K562 (cell line): ENCODE results near the gene KCNJ11. TPM values are rescaled to one million over a fixed set of nuclear protein-coding genes. Genes with fewer than 3 reads are reported as not detected.

ENCODE experiments used
- CBFA2T2 ChIP-seq: fragments of 450-650 bp; conservative IDR thresholded peaks from 2 replicates; pipeline ENCODE4 v1.6.1; 2017; ENCODE audit warnings: mild to moderate bottlenecking
- CBFB ChIP-seq: sonication (generic); formaldehyde crosslinking; IDR thresholded peaks from 2 replicates; pipeline ENCODE4 v1.4.0; 2020; ENCODE audit warnings: mild to moderate bottlenecking, missing genetic modification reagents
- CTCF ChIP-seq, 3 experiments: IDR thresholded peaks in 2 of 3; conservative IDR thresholded peaks in 1 of 3; 2 replicates each; pipeline ENCODE4 v1.5.1; 2011 to 2012; ENCODE audit warnings: low read length in 3 of 3, mild to moderate bottlenecking in 3 of 3, control low read depth in 2 of 3, improper control_type of control experiment in 1 of 3, inconsistent platforms in 1 of 3, low read depth in 1 of 3, mixed read lengths in 1 of 3, moderate library complexity in 1 of 3; ENCODE audit not compliant: insufficient read depth in 2 of 3
- FOXA3 ChIP-seq, 2 experiments: fragments of 450-650 bp in 1 of 2; sonication (generic) in 1 of 2; formaldehyde crosslinking; IDR thresholded peaks in 1 of 2; conservative IDR thresholded peaks in 1 of 2; 2 replicates each; pipeline versions ENCODE4 v1.4.0 to v1.8.0; 2020 to 2022; ENCODE audit warnings: mild to moderate bottlenecking in 2 of 2, missing genetic modification reagents in 1 of 2
- L3MBTL2 ChIP-seq: fragments of 450-650 bp; IDR thresholded peaks from 2 replicates; pipeline ENCODE4 v1.6.1; 2016; ENCODE audit warnings: mild to moderate bottlenecking, moderate library complexity
- MTA3 ChIP-seq: fragments of 450-650 bp; formaldehyde crosslinking; IDR thresholded peaks from 2 replicates; pipeline ENCODE4 v1.6.1; 2017; ENCODE audit warnings: mild to moderate bottlenecking, borderline replicate concordance
- MYC ChIP-seq, 2 experiments: fragments of 250-450 bp in 1 of 2; sonication (Bioruptor Pico) in 1 of 2; IDR thresholded peaks; 2 replicates each; pipeline versions ENCODE4 v1.5.1 to v1.6.1; 2012 to 2021; ENCODE audit warnings: low read depth in 2 of 2, borderline replicate concordance in 1 of 2, improper control_type of control experiment in 1 of 2, low read length in 1 of 2, mild to moderate bottlenecking in 1 of 2, moderate library complexity in 1 of 2
- ZNF165 ChIP-seq: fragments of 250-450 bp; sonication (Bioruptor Pico); IDR thresholded peaks from 2 replicates; pipeline ENCODE4 v1.4.0; 2020; ENCODE audit warnings: borderline replicate concordance
- ZNF41 ChIP-seq: fragments of 250-450 bp; sonication (Bioruptor Pico); conservative IDR thresholded peaks from 2 replicates; pipeline ENCODE4 v1.4.0; 2020; ENCODE audit warnings: mild to moderate bottlenecking
- ZNF445 ChIP-seq: fragments of 250-450 bp; sonication (Bioruptor Pico); IDR thresholded peaks from 2 replicates; pipeline ENCODE4 v1.4.0; 2020; ENCODE audit warnings: low read depth, mild to moderate bottlenecking, moderate library complexity
- ZNF511 ChIP-seq: sonication (generic); formaldehyde crosslinking; IDR thresholded peaks from 2 replicates; pipeline ENCODE4 v1.8.0; 2022; ENCODE audit warnings: mild to moderate bottlenecking, missing genetic modification reagents
- ZNF589 ChIP-seq: fragments of 200-800 bp; sonication (Bioruptor generic); IDR thresholded peaks from 2 replicates; pipeline ENCODE4 v1.6.1; 2016; ENCODE audit warnings: low read depth, missing genetic modification characterization, missing compliant biosample characterization
- ZNF707 ChIP-seq: fragments of 250-450 bp; sonication (Bioruptor Pico); conservative IDR thresholded peaks from 2 replicates; pipeline ENCODE4 v1.8.0; 2022; ENCODE audit warnings: inconsistent platforms, mild to moderate bottlenecking, moderate library complexity
- polyA plus RNA-seq, 8 experiments: library from polyadenylated mRNA; depleted of rRNA in 4 of 8; stranded (reverse) in 5 of 8; unstranded in 3 of 8; fragments of >200 nt; fragmentation: Nextera tagmentation in 2 of 8; fragmentation: Illumina TruSeq in 1 of 8; extraction: Ambion mirVana in 2 of 8; extraction: Trizol in 1 of 8; gene quantifications; 2 replicates each; pipeline versions ENCODE4 v1.2.1 to v1.2.3, GENCODE V29; 2011 to 2014; ENCODE audit warnings: inconsistent platforms in 1 of 8, missing spikeins in 1 of 8
- total RNA-seq, 7 experiments: library from RNA; depleted of rRNA in 6 of 7; stranded (reverse); fragments of >200 nt in 6 of 7; fragmentation: Illumina TruSeq in 2 of 7; extraction: Trizol in 2 of 7; gene quantifications; 2 replicates each; pipeline versions ENCODE4 v1.2.1 to v1.2.3, GENCODE V29; 2011 to 2021; ENCODE audit warnings: low replicate concordance in 1 of 7

The KCNJ11 gene
- total and polyA plus RNA-seq, 9 of the 15 experiments (the other 6 are each of a cell fraction or from before 2014, with no cell fraction given) = 0.54 to 3.7 (median 0.86) TPM; not detected in 2

GRCh38 chr11:17386331-17387084, 2.0 kb downstream of the KCNJ11 start (continued):
- TF ChIP-seq FOXA3 (CRISPR knock-in tag; conservative IDR thresholded peaks at IDR 0.05 in 1 of 2, IDR thresholded peaks at IDR 0.05 in 1 of 2) = peak in 1 of 2 experiments; percentile 94; a peak in 2 of 4 replicates
- TF ChIP-seq CBFB = 0 out of 2 replicates have a peak, but pooled peaks have one; percentile 38
- TF ChIP-seq CTCF (IDR thresholded peaks at IDR 0.05 in 2 of 3, conservative IDR thresholded peaks at IDR 0.05 in 1 of 3; ENCODE audit: insufficient read depth in 2 of 3, low read depth in 1 of 3, low read length in 3 of 3) = peak; percentile 75 to 81 (median 79)
- no peak for TF ChIP-seq MTA3
- TF ChIP-seq ZNF41 (CRISPR knock-in tag) = no peak
- no peak for TF ChIP-seq ZNF707 (CRISPR knock-in tag)
- TF ChIP-seq ZNF589 (CRISPR knock-in tag) = no peak
- no peak for TF ChIP-seq ZNF165 (CRISPR knock-in tag)
- TF ChIP-seq ZNF445 (CRISPR knock-in tag) = no peak
- TF ChIP-seq MYC (IDR thresholded peaks at IDR 0.05; ENCODE audit: low read depth, low read length) = peak; percentile 57; the same call in 1 of the 2 replicates
- no peak for TF ChIP-seq MYC (CRISPR knock-in tag; IDR thresholded peaks at IDR 0.05; ENCODE audit: borderline replicate concordance, low read depth)
- TF ChIP-seq L3MBTL2 = peak; percentile 74
- TF ChIP-seq ZNF511 = peak; percentile 51; the same call in 1 of the 2 replicates
- TF ChIP-seq CBFA2T2 = no peak
- TF ChIP-seq, all 486 proteins: peak for 28
